HL-60 (cell line): ENCODE results near the gene MPPED1.

Source experiments
- GABPA ChIP-seq: IDR thresholded peaks from 2 replicates; pipeline ENCODE4 v1.6.1; 2012; ENCODE audit warnings: low read depth
- POLR2AphosphoS5 ChIP-seq: IDR thresholded peaks from 2 replicates; pipeline ENCODE4 v1.6.1; 2012; ENCODE audit warnings: low read depth
- REST ChIP-seq: IDR thresholded peaks from 2 replicates; pipeline ENCODE4 v1.6.1; 2012; ENCODE audit warnings: low read depth; ENCODE audit not compliant: insufficient replicate concordance
- TF ChIP-seq, protein P1 (sequence below): IDR thresholded peaks from one replicate; pipeline ENCODE4 v1.5.1; 2011; ENCODE audit warnings: low read length, control low read depth, inconsistent platforms; ENCODE audit not compliant: insufficient read depth

- TF ChIP-seq, protein P1, sequence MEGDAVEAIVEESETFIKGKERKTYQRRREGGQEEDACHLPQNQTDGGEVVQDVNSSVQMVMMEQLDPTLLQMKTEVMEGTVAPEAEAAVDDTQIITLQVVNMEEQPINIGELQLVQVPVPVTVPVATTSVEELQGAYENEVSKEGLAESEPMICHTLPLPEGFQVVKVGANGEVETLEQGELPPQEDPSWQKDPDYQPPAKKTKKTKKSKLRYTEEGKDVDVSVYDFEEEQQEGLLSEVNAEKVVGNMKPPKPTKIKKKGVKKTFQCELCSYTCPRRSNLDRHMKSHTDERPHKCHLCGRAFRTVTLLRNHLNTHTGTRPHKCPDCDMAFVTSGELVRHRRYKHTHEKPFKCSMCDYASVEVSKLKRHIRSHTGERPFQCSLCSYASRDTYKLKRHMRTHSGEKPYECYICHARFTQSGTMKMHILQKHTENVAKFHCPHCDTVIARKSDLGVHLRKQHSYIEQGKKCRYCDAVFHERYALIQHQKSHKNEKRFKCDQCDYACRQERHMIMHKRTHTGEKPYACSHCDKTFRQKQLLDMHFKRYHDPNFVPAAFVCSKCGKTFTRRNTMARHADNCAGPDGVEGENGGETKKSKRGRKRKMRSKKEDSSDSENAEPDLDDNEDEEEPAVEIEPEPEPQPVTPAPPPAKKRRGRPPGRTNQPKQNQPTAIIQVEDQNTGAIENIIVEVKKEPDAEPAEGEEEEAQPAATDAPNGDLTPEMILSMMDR, result no peak
- TF ChIP-seq REST (no peak), POLR2AphosphoS5 (no peak), GABPA (no peak)
These were observed 115.1 kb downstream of the MPPED1 start for GRCh38 chr22:43526946-43527345.
